B cell (primary cell): Measurements from ENCODE around the gene TRHDE. TPM values are rescaled to one million over a fixed set of nuclear protein-coding genes. Genes with fewer than 3 reads are reported as not detected.

Source experiments
- ATAC-seq: fragments of 200-7000 bp; cut with Tn5 transposase; one replicate; pipeline ENCODE4 v1.10.0; 2021; ENCODE audit warnings: low read depth, mild to moderate bottlenecking, moderate number of reproducible peaks, moderate library complexity
- CTCF ChIA-PET: fragments of 350-600 bp; sonication (Branson Sonifier 250); formaldehyde crosslinking; loops from one replicate; lab custom pipeline; 2021; ENCODE audit warnings: antibody characterized with exemption, inconsistent platforms; lab: Charles Lee
- POLR2A ChIA-PET: fragments of 350-600 bp; sonication (Branson Sonifier 250); formaldehyde crosslinking; loops from one replicate; lab custom pipeline; 2021; ENCODE audit warnings: antibody characterized with exemption; lab: Charles Lee
- DNase-seq: peaks from one replicate; pipeline ENCODE4 v3.0.0; 2013
- H2AFZ ChIP-seq: 2 replicates; pipeline ENCODE4 v1.6.1; 2012; ENCODE audit warnings: mild to moderate bottlenecking, low read depth, low read length; ENCODE audit not compliant: insufficient read depth, poor library complexity, severe bottlenecking
- H3K27ac ChIP-seq, 2 donors: 1 replicate in 1 of 2; 2 replicates in 1 of 2; pipeline ENCODE4 v1.5.1; 2012 to 2013; ENCODE audit warnings: low read length in 2 of 2, mild to moderate bottlenecking in 2 of 2, moderate library complexity in 1 of 2
- H3K27me3 ChIP-seq, 4 experiments: fragments of 200-600 bp in 1 of 4; sonication (generic) in 1 of 4; replicated peaks in 1 of 4; 1 replicate in 2 of 4; 2 replicates in 2 of 4; pipeline versions ENCODE4 v1.6.1 to v1.7.0; 2013 to 2016; ENCODE audit warnings: low read length in 3 of 4, mild to moderate bottlenecking in 2 of 4, mixed read lengths in 1 of 4, moderate library complexity in 1 of 4; ENCODE audit not compliant: insufficient read depth in 4 of 4, control insufficient read depth in 3 of 4; ENCODE audit errors: control extremely low read depth in 1 of 4
- H3K36me3 ChIP-seq, 2 experiments: replicated peaks in 1 of 2; 1 replicate in 1 of 2; 2 replicates in 1 of 2; pipeline versions ENCODE4 v1.6.1 to v1.7.1; 2013; ENCODE audit warnings: low read length in 1 of 2; ENCODE audit not compliant: insufficient read depth in 2 of 2, control insufficient read depth in 1 of 2; ENCODE audit errors: control extremely low read depth in 1 of 2, extremely low read depth in 1 of 2
- H3K4me1 ChIP-seq, 2 donors: fragments of 200-600 bp in 1 of 2; sonication (generic) in 1 of 2; 1 replicate in 1 of 2; 2 replicates in 1 of 2; pipeline versions ENCODE4 v1.5.1 to v1.6.1; 2013 to 2017; ENCODE audit warnings: low read length in 2 of 2; ENCODE audit not compliant: control insufficient read depth in 2 of 2, insufficient read depth in 2 of 2
- H3K4me2 ChIP-seq: replicated peaks from 2 replicates; pipeline ENCODE3; 2012; ENCODE audit warnings: mild to moderate bottlenecking, low read depth, low read length; ENCODE audit not compliant: poor library complexity, severe bottlenecking
- H3K4me3 ChIP-seq, 5 experiments: fragments of 200-600 bp in 1 of 5; sonication (generic) in 1 of 5; 1 replicate in 3 of 5; 2 replicates in 2 of 5; pipeline versions ENCODE4 v1.5.1 to v1.7.0; 2011 to 2016; ENCODE audit warnings: low read length in 4 of 5, mild to moderate bottlenecking in 4 of 5, low read depth in 2 of 5, control low read depth in 1 of 5, moderate library complexity in 1 of 5; ENCODE audit not compliant: insufficient read depth in 1 of 5; ENCODE audit errors: control extremely low read depth in 1 of 5, extremely low read depth in 1 of 5
- H3K79me2 ChIP-seq: fragments of 200-600 bp; sonication (generic); one replicate; pipeline ENCODE4 v1.6.0; 2016; ENCODE audit warnings: low read length; ENCODE audit not compliant: control insufficient read depth, insufficient read depth
- H3K9ac ChIP-seq: fragments of 200-600 bp; sonication (generic); 2 replicates; pipeline ENCODE4 v1.6.1; 2017; ENCODE audit warnings: mild to moderate bottlenecking, low read length, moderate library complexity
- H3K9me3 ChIP-seq, 3 donors: one replicate each; pipeline versions ENCODE4 v1.6.1 to v1.7.1; 2013; ENCODE audit warnings: low read length in 2 of 3; ENCODE audit not compliant: control insufficient read depth in 2 of 3, insufficient read depth in 1 of 3; ENCODE audit errors: control extremely low read depth in 1 of 3
- H4K20me1 ChIP-seq: 2 replicates; pipeline ENCODE4 v1.6.0; 2012; ENCODE audit warnings: mild to moderate bottlenecking, low read length; ENCODE audit not compliant: insufficient read depth, control insufficient read depth, poor library complexity, severe bottlenecking
- H3K27ac Mint-ChIP-seq: one replicate; pipeline ENCODE4 v1.8.0; 2021; ENCODE audit warnings: mixed read lengths
- H3K27me3 Mint-ChIP-seq: one replicate; pipeline ENCODE4 v1.8.0; 2021; ENCODE audit warnings: mixed read lengths
- H3K4me1 Mint-ChIP-seq: one replicate; pipeline ENCODE4 v1.8.0; 2021; ENCODE audit warnings: mixed read lengths
- H3K4me3 Mint-ChIP-seq: one replicate; pipeline ENCODE4 v1.8.0; 2021; ENCODE audit warnings: mixed read lengths
- H3K9me3 Mint-ChIP-seq: one replicate; pipeline ENCODE4 v1.8.0; 2022; ENCODE audit warnings: mixed read lengths; ENCODE audit not compliant: insufficient read depth
- CTCF ChIP-seq: fragments of 200-600 bp; IDR thresholded peaks from one replicate; pipeline ENCODE4 v1.8.0; 2022; ENCODE audit warnings: antibody characterized with exemption, mild to moderate bottlenecking
- EZH2 ChIP-seq: IDR thresholded peaks from 2 replicates; pipeline ENCODE4 v1.6.1; 2012; ENCODE audit warnings: borderline replicate concordance, low read depth, mild to moderate bottlenecking, moderate library complexity, low read length; ENCODE audit not compliant: insufficient read depth, poor library complexity, severe bottlenecking
- WGBS: methylation state at CpG from one replicate; pipeline ENCODE4 v1.1.5; 2013; ENCODE audit warnings: missing lambda C conversion rate; ENCODE audit not compliant: insufficient coverage; 5-methylcytosine and 5-hydroxymethylcytosine counted together
- intact Hi-C: fragments of 100-400 bp; cut with micrococcal nuclease; formaldehyde crosslinking; loops from one replicate; pipeline ENCODE4 v1.10.0; 2022
- polyA plus RNA-seq: library from polyadenylated mRNA; depleted of rRNA; stranded (reverse); fragments of >200 nt; gene quantifications from 2 replicates; pipeline ENCODE4 v1.2.3, GENCODE V29; 2012
- total RNA-seq, 2 donors: library from RNA; stranded (reverse); fragments of 120-200 nt in 1 of 2; gene quantifications; 1 replicate in 1 of 2; 2 replicates in 1 of 2; pipeline versions ENCODE4 v1.2.3 to v1.2.4, GENCODE V29; 2013 to 2022

Gene TRHDE
- total and polyA plus RNA-seq, 2 donors (not counting 1 experiment from before 2014, with no cell fraction given) = not detected

GRCh38 chr12:72323881-72324280 lies 51.7 kb downstream of the TRHDE start:
- Histone ChIP-seq H3K4me2 (no peak overlapping the region), H4K20me1 (no peaks in the 10 kb centered on the region), H3K79me2 (no peaks in the 10 kb centered on the region), H3K36me3 (no peaks in the 10 kb centered on the region), H3K9ac (no peak overlapping the region), H3K4me1 (no peaks in the 10 kb centered on the region), H2AFZ (no peak overlapping the region), H3K27ac (no peak overlapping the region), H3K9me3 (no peaks in the 10 kb centered on the region), H3K4me3 (no peak overlapping the region), H3K27me3 (no peaks in the 10 kb centered on the region)
- POLR2A ChIA-PET = no interaction called here
- TF ChIP-seq EZH2 (no peak), CTCF (no peak)
- CTCF ChIA-PET = no interaction called here
- Mint-ChIP-seq H3K27me3 (no peaks in the 10 kb centered on the region), H3K27ac (no peak overlapping the region), H3K9me3 (no peaks in the 10 kb centered on the region), H3K4me3 (no peak overlapping the region), H3K4me1 (no peaks in the 10 kb centered on the region)
- ATAC-seq (no peak), DNase-seq (no peak)
- intact Hi-C loops = no loop called here
- WGBS = no CpG with 5 or more reads among the region's 1 CpG

GRCh38 chr12:72330301-72330700 lies 58.1 kb downstream of the TRHDE start:
- intact Hi-C loops = no loop called here
- 88% methylated on average over 9 of the region's 9 CpGs for WGBS
- Mint-ChIP-seq H3K4me3 (no peak overlapping the region), H3K4me1 (no peaks in the 10 kb centered on the region), H3K27me3 (no peaks in the 10 kb centered on the region), H3K9me3 (no peaks in the 10 kb centered on the region), H3K27ac (no peak overlapping the region)
- Histone ChIP-seq H3K9me3 (no peaks in the 10 kb centered on the region), H3K79me2 (no peaks in the 10 kb centered on the region), H3K4me3 (no peak overlapping the region), H2AFZ (no peak overlapping the region), H3K4me2 (no peak overlapping the region), H3K9ac (no peak overlapping the region), H3K27me3 (no peaks in the 10 kb centered on the region), H4K20me1 (no peaks in the 10 kb centered on the region), H3K4me1 (no peaks in the 10 kb centered on the region), H3K36me3 (no peaks in the 10 kb centered on the region), H3K27ac (no peak overlapping the region)
- ATAC-seq (no peak), DNase-seq (no peak)
- TF ChIP-seq CTCF = no peak
- no peak for TF ChIP-seq EZH2
- ChIA-PET POLR2A (no interaction called here), CTCF (no interaction called here)
